Hepatocyte (in vitro differentiated cells): ENCODE measurements around the gene AURKA. TPM values are rescaled to one million over a fixed set of nuclear protein-coding genes. Genes with fewer than 3 reads are reported as not detected.
"Not testable (repeated sequence)": the region's sequence is repeated elsewhere in the genome, so short reads cannot be mapped to it uniquely, and the experiment has no call there.

Source experiments
- DNase-seq: peaks from one replicate; pipeline ENCODE4 v3.0.0-alpha.2; 2016; ENCODE audit warnings: low spot score
- H2AFZ ChIP-seq: fragments of 200-600 bp; sonication (generic); 2 replicates; pipeline ENCODE4 v1.6.0; 2016; ENCODE audit warnings: antibody characterized with exemption, mild to moderate bottlenecking
- H3K27ac ChIP-seq: fragments of 200-600 bp; sonication (generic); 2 replicates; pipeline ENCODE4 v1.5.1; 2016; ENCODE audit warnings: mild to moderate bottlenecking
- H3K27me3 ChIP-seq: fragments of 200-600 bp; sonication (generic); 2 replicates; pipeline ENCODE4 v1.6.1; 2016
- H3K36me3 ChIP-seq: fragments of 200-600 bp; sonication (generic); replicated peaks from 2 replicates; pipeline ENCODE4 v1.5.1; 2016; ENCODE audit warnings: low read depth; ENCODE audit not compliant: insufficient read depth
- H3K4me1 ChIP-seq: fragments of 200-600 bp; sonication (generic); 2 replicates; pipeline ENCODE4 v1.5.1; 2016; ENCODE audit warnings: mild to moderate bottlenecking, moderate library complexity; ENCODE audit not compliant: insufficient read depth
- H3K4me2 ChIP-seq: fragments of 200-600 bp; sonication (generic); 2 replicates; pipeline ENCODE4 v1.6.0; 2016
- H3K4me3 ChIP-seq: fragments of 200-600 bp; sonication (generic); 2 replicates; pipeline ENCODE4 v1.5.1; 2016; ENCODE audit warnings: mild to moderate bottlenecking
- H3K79me2 ChIP-seq: fragments of 200-600 bp; sonication (generic); 2 replicates; pipeline ENCODE4 v1.6.0; 2017; ENCODE audit warnings: mild to moderate bottlenecking
- H3K9me2 ChIP-seq: fragments of 200-600 bp; sonication (generic); replicated peaks from 2 replicates; pipeline ENCODE4 v1.6.0; 2017; ENCODE audit warnings: mild to moderate bottlenecking; ENCODE audit not compliant: insufficient read depth
- H3K9me3 ChIP-seq: fragments of 200-600 bp; sonication (generic); 2 replicates; pipeline ENCODE4 v1.5.1; 2016; ENCODE audit warnings: low read depth, mild to moderate bottlenecking
- H4K20me1 ChIP-seq: fragments of 200-600 bp; sonication (generic); 2 replicates; pipeline ENCODE4 v1.6.0; 2016; ENCODE audit warnings: mild to moderate bottlenecking; ENCODE audit not compliant: insufficient read depth, poor library complexity, severe bottlenecking
- EZH2 ChIP-seq: fragments of 200-600 bp; sonication (generic); IDR thresholded peaks from 2 replicates; pipeline ENCODE4 v1.6.1; 2016; ENCODE audit warnings: antibody characterized with exemption, mild to moderate bottlenecking, borderline replicate concordance
- EZH2phosphoT487 ChIP-seq: fragments of 200-600 bp; sonication (generic); IDR thresholded peaks from one replicate; pipeline ENCODE4 v1.6.1; 2018; ENCODE audit warnings: antibody characterized with exemption, mild to moderate bottlenecking, low read depth, moderate library complexity; ENCODE audit not compliant: unreplicated experiment, severe bottlenecking
- WGBS: methylation state at CpG from one replicate; pipeline ENCODE4 v1.1.6; 2016; ENCODE audit warnings: low lambda C conversion rate; ENCODE audit errors: missing lambda C conversion rate; 5-methylcytosine and 5-hydroxymethylcytosine counted together
- polyA plus RNA-seq: library from polyadenylated mRNA; unstranded; fragments of >200 nt; fragmentation: Nextera tagmentation; extraction: Ambion mirVana; gene quantifications from 2 replicates; pipeline ENCODE4 v1.2.1, GENCODE V29; 2016
- total RNA-seq: library from RNA; depleted of rRNA; stranded (reverse); fragments of >200 nt; gene quantifications from 2 replicates; pipeline ENCODE4 v1.2.3, GENCODE V29; 2014
- TF ChIP-seq, protein P1 (sequence below): fragments of 200-600 bp; sonication (generic); IDR thresholded peaks from 2 replicates; pipeline ENCODE4 v1.5.1; 2016; ENCODE audit warnings: antibody characterized with exemption, mild to moderate bottlenecking; ENCODE audit not compliant: poor library complexity

Gene AURKA
- total and polyA plus RNA-seq, 2 experiments from 2014 or later = 13.4 to 16.9 TPM

DNA sequence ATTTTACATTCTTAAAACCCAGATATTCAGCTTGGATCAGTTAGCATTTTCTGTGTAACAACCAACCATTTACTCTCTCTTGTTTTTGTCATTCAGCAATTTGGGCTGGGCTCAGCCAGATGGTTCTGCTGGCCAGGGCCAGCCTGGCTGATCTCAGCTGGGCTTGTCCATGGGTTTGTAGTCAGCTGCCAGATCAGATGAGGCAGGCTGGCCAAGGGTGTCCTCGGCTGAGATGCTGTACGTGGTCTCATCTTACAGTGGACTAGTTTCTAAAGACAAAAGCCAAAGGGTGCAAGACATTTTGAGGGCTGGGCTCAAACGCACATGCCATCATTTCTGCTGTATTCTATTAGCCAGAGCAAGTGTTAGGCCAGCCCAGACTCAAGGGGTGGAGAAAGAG, 49.2 kb downstream of the AURKA start:
- Histone ChIP-seq H2AFZ (no peak overlapping the region), H3K4me2 (no peak overlapping the region), H3K9me2 (no peaks in the 10 kb centered on the region), H3K36me3 (no peaks in the 10 kb centered on the region), H4K20me1 (no peaks in the 10 kb centered on the region), H3K27ac (no peak overlapping the region), H3K79me2 (no peaks in the 10 kb centered on the region), H3K27me3 (peaks cover 18% of the 10 kb centered on the region), H3K4me1 (peaks cover 9% of the 10 kb centered on the region), H3K4me3 (no peak overlapping the region), H3K9me3 (no peaks in the 10 kb centered on the region)
- TF ChIP-seq, protein P1, sequence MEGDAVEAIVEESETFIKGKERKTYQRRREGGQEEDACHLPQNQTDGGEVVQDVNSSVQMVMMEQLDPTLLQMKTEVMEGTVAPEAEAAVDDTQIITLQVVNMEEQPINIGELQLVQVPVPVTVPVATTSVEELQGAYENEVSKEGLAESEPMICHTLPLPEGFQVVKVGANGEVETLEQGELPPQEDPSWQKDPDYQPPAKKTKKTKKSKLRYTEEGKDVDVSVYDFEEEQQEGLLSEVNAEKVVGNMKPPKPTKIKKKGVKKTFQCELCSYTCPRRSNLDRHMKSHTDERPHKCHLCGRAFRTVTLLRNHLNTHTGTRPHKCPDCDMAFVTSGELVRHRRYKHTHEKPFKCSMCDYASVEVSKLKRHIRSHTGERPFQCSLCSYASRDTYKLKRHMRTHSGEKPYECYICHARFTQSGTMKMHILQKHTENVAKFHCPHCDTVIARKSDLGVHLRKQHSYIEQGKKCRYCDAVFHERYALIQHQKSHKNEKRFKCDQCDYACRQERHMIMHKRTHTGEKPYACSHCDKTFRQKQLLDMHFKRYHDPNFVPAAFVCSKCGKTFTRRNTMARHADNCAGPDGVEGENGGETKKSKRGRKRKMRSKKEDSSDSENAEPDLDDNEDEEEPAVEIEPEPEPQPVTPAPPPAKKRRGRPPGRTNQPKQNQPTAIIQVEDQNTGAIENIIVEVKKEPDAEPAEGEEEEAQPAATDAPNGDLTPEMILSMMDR = no peak
- TF ChIP-seq EZH2 = no peak
- no peak for TF ChIP-seq EZH2phosphoT487
- 93% methylated on average over 3 of the region's 3 CpGs for WGBS
- DNase-seq = no peak

DNA sequence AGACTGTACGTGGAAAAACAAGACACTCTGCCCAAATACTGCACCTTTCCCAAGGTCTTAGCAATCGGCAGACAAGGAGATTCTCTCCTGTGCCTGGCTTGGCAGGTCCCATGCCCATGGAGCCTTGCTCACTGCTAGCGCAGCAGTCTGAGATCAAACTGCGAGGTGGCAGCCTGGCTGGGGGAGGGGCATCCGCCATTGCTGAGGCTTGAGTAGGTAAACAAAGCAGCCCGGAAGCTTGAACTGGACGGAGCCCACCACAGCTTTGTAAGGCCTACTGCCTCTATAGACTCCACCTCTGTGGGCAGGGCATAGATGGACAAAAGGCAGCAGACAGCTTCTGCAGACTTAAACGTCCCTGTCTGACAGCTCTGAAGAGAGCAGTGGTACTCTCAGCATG, 55.3 kb downstream of the AURKA start:
- H3K27ac ChIP-seq, DNase-seq, H3K4me1 ChIP-seq, H3K79me2 ChIP-seq, H3K36me3 ChIP-seq, H4K20me1 ChIP-seq, H3K9me2 ChIP-seq, H2AFZ ChIP-seq, H3K4me2 ChIP-seq, H3K4me3 ChIP-seq, H3K27me3 ChIP-seq, H3K9me3 ChIP-seq: not testable (repeated sequence)
- 84% methylated on average over 8 of the region's 8 CpGs for WGBS

DNA sequence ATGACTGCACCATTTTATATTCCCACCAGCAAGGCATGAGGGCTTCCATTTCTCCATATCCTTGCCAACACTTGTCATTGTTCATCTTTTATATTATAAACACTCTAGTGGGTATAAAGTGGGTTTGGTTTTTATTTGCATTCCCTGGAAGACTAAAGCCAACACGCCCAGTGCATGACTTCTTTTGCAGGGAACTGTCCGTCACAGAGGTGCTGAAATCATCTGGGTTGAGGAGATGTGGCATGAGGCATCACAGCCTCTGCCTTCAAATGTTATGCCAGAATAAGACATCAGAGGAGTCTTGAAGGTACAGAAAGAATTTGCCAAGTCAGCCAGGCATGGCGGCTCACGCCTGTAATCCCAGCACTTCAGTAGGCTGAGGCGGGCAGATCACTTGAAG, 63.2 kb downstream of the AURKA start:
- no peak overlapping the region for H2AFZ ChIP-seq
- no peak overlapping the region for H3K4me3 ChIP-seq
- no peaks in the 10 kb centered on the region for H3K79me2 ChIP-seq
- H3K4me2 ChIP-seq = no peak overlapping the region
- H3K27me3 ChIP-seq = no peaks in the 10 kb centered on the region
- no peak overlapping the region for H3K27ac ChIP-seq
- H4K20me1 ChIP-seq = no peaks in the 10 kb centered on the region
- H3K4me1 ChIP-seq = no peaks in the 10 kb centered on the region
- no peaks in the 10 kb centered on the region for H3K9me2 ChIP-seq
- WGBS = 71% methylated on average over 5 of the region's 5 CpGs
- no peaks in the 10 kb centered on the region for H3K36me3 ChIP-seq
- TF ChIP-seq, protein P1 = no peak
- TF ChIP-seq EZH2 (no peak), EZH2phosphoT487 (no peak)
- peak; percentile 45 for DNase-seq
- H3K9me3 ChIP-seq = no peaks in the 10 kb centered on the region

DNA sequence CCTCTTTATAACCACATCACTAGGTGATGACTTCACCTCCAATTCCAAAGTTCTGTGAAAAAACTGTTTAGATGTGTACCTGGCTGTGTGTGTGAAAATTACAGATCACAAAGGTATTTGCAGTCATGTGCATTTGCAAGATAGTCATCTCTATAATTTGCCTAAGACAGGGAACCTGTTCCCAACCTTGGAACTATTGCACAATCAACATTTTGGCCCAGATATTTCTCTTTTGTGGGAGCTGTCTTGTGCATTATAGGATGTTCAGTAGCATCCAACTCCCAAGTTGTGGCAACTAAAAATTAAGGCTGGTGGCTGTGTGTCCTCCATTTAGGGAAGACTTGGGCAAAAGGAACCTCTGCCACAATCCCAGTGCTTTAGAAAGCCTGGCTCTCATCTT, 67.2 kb downstream of the AURKA start:
- Histone ChIP-seq H3K79me2 (no peaks in the 10 kb centered on the region), H3K4me3 (no peak overlapping the region), H3K9me3 (no peaks in the 10 kb centered on the region), H3K27ac (no peak overlapping the region), H4K20me1 (no peaks in the 10 kb centered on the region), H2AFZ (no peak overlapping the region), H3K4me1 (no peaks in the 10 kb centered on the region), H3K27me3 (no peaks in the 10 kb centered on the region), H3K36me3 (no peaks in the 10 kb centered on the region), H3K9me2 (no peaks in the 10 kb centered on the region), H3K4me2 (no peak overlapping the region)
- DNase-seq = no peak
- TF ChIP-seq EZH2phosphoT487 = no peak
- no peak for TF ChIP-seq EZH2
- TF ChIP-seq, protein P1 = no peak
